ENCODE measurements around the gene KIF12.
A peak's percentile ranks its signal among the peaks of the same experiment; 100 is the strongest.

The KIF12 gene

DNA sequence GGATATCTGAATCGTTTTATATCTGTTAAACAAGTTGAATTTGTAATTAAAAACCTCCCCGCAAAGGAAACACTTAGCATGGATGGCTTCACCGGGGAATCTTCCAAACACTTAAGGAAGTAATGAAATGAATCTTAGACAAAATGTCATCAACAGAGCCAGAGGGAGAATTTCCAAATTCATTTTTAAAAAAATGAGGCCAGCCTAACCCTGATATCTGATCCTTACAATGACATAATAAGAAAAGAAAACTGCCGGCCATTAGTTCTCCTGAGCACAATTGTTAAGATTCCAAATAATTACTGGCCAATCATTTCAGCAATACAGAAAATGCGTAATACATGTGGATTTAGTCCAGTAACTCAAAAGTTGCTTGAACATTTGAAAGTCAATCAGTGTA lies 6.1 kb upstream of the KIF12 start:
- no peak for DNase-seq

DNA sequence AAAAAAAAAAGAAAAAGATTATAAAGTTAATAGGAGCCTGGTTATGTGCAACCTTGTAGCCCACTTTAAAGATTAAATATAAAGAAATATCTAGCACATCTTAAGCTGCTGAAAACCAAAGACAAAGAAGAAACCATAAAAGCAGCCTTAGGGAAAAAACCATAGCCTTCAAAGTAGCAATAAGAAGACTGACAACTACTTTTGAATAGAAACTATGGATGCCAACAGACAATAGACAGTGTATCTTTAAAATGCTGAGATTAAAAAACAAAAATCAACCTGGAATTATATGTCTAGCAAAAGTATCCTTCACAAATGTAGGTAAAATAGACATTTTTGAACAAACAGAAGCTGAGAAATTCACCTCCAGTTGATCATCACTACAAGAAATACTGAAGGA lies 3.4 kb upstream of the KIF12 start:
- no peak for DNase-seq

DNA sequence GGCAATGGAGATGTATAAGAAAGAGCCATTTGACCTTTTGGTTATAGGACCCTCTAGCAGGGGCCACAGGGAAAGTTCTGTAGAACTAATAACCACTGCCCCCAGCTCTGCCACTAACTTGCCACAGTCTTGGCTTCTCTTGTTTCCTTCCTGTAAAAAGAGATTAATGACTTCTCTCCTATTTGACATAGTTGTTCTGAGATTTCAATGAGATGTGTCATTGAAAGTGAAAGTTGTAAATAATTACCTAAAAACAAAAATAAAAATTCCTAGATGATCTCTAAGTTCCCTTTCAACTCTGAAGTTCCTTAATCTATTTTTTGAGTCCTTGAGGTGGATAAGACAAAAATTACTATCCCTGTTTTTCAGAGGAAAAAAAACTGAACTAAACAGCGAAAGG lies 1.4 kb upstream of the KIF12 start:
- no peak for DNase-seq

DNA sequence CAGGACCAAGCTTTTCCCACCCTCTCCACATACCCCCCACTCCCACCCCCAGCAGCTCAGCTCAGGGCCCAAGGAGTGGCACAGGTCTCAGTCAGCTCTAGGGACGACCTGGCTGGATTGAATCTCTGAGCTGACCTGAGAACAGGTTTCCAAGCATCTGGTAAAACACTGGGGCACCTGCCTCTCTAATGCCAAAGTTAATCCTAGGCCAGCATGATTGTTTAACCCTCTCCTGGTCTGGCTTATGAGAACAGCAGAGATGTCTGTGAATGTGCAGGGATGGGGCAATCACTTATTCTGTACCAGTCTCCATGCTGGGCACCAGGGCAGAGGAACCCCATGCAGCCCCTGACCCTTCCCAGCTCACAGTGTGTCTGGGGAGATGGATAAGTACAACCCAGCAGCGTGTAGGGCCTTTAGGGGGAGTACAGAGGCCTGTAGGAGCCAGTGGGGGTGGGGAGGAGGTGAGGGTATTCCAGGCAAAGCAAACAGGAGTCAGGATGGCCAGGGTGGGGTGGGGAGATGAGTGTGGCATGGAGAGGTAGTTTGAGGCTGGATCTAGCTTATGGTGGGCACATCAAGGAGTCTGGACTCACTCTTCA lies 678 bp upstream of the KIF12 start:
- DNase-seq, result no peak

DNA sequence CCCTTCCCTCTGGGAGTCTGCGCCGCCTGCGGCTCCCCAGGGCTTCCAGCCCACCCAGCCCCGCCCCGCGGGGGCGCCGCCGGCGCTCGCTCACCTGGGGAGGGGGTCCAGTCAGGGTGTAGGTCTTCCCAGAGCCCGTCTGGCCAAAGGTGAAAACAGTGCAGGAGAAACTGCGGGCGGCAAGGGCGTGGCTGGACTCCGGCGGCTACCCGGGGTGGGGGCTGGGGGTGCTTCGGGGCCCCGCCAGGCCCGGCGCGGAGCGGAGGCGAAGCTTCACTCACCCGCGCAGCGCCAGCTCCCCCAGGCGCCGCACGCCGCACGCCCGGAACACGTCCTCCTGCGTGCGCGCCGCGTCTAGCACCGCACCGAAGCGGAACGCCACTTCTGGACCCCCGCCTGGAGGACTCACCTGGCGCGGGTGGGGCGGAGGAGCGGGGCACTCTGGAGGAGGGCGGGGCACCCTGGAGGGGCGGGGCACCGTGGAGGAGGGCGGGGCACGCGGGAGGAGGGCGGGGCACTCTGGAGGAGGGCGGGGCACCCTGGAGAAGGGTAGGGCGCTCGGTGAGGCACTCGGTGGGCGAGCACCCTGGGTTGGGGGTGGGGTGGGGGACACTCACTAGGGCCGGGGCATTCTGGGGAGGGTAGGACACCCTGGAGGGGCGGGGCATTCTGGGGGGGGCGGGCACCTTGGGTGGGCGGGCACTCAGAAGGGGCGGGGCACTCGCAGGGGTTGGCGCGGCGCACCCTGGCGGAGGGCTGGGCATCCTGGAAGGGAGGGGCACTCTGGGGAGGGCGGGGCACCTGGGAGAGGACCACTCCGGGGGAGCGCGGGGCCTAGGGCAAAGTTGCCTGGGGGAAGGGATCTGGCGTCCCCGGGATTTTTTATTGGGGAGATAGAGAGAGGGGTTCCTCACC lies 814 bp downstream of the KIF12 start:
- no peak for DNase-seq

DNA sequence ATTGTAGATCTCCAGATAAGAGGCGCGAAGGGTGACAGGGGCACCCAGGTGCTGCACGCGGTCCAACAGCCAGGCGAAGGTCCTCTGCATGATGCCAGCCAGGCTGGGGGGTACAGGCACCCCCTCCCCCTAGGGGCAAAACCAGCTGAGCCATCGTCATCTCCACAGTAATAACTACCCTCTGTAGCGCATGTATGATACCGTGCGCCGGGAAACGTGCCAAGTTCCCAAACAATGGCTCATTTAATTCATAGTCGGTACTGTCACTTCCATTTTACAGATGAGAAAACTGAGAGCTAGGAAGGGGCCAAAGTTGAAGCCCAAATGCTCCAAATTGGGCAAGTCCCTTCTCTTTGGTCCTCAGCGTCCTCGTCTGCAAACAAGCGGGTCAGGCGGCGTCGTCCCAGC lies 1.5 kb downstream of the KIF12 start:
- DNase-seq, result no peak

DNA sequence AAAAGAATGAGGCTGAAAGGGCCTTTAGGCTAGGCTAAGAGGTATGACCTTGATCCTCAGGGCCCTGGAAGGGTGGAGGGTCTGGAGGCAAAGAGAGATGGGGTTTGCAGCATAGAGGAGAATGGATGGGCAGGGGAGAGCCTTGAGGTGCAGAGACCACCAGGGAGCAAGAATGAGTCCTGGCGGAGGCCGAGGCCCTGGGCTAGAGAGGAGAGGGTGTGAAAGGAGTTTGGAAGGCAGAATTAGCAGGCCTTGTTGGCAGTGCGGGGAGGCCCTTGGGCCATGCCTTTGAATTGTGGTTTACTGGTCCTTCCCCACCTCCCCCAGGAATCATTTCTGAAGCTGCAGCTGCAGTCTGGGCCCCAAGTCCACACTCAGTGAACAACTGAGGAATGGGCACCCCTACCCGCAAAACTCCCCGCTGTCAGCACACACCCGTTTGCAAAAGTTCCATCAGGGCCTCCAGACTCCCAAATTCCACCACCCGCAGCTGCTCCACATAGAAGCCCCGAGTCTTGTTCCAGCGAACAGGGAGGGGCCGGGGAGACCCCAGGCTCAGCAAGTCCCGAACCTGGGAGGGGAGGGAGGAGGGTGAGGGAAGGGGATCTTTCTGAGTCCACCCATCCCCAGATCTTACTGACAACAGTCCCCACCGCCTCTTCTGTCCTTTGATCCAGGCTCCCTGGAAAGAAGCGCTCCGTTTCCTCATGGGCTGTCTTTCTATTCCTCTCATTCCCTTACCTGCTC lies 2.1 kb downstream of the KIF12 start:
- DNase-seq, result no peak

DNA sequence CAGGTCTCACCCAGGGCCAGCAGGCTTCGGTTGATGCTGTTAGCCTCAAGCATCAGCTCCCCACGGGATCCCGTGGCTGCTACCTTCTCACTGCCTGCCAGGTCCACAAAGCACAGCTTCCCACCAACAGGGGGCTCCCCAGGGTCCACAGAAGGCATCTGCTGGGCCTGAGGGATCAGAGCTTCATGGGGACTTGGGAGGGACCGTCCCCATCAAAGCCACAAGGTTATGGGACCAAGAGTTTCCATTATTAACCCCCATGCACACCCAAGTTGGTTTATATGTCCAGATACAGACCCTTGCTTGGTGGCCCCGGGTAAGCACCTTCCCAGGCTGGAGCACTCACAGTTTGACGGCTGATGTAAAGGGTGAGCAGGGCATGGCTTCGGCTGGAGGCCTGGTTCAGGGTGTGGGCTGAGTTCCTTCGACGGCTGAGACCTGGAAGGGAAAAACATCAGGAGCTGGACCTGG lies 3.0 kb downstream of the KIF12 start:
- no peak for DNase-seq

DNA sequence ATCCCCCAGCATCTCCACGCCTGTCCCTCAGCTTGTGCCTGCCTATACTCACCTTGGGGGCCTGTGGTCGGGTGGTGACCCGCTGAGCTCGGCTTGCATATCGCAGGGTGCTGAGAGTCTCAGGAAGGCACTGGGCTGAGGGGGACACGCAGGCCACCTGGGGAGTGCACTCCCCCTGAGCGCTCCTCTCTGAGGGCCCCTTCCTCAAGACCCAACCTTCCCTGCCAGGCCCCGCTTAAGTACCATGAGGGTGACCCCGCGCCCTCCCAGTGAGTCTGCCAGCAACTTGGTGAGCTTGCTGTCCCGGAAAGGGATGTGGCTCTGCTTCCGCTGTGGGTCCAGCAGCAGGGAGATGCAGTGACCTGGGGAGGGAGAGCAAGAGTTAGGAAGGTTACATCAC lies 4.1 kb downstream of the KIF12 start:
- DNase-seq, result no peak

DNA sequence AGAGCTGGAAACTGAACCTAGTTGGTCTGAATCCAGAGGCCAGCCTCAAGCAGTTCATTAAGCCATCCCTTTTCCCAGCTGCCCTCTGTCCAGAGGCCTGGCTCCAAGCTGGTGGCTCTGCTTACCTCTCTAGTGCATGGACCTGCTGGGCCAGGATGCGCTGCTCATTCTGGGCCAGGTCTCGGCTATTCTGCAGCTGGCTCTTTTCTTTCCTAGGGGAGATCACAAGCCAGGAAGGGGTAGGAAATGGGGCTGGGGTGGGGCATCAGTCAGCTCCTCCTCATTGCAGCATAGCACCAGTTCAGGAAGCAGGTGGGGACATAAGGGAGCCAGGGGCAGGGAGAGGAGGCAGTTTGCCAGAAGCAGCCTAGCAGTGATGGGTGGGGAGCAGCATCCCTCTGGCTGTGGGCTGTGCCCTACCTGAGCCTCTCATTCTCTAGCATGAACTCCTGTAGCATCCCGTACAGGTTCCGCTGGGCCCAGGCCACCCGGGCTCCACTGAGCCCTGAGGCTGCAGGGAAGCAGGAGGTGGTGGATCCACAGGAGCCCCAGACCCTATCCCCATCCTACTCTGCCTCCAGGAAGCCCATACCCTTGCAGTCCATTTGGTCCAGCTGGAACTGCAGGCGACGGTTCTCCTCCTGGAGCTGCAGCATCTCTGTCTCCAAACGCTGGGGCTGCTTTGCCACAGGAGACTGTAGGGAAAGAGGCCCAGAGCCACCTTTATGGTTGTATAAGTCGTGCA lies 5.2 kb downstream of the KIF12 start:
- DNase-seq, result peak; percentile 24

DNA sequence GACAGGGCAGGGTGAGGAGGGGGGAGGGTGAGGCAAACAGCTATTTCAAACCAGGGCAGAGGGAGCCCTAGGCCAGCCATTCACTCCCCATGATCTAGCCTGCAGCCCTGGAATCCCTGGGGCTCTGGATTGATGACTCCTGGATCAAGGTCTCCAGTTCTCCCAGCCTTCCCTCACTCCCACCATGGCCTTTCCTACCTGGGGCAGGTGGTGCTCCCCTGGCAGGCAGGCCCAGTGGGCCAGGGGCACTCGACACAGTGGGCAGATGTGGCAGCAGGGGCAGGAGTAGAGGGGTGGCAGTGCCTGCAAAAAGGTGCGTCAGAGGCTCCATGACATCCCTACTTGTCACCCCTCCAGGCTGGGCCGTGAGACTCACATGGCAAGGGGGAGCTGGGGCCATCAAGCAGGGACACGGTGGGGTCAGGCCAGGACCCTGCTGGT lies 6.0 kb downstream of the KIF12 start:
- peak; percentile 12 for DNase-seq

DNA sequence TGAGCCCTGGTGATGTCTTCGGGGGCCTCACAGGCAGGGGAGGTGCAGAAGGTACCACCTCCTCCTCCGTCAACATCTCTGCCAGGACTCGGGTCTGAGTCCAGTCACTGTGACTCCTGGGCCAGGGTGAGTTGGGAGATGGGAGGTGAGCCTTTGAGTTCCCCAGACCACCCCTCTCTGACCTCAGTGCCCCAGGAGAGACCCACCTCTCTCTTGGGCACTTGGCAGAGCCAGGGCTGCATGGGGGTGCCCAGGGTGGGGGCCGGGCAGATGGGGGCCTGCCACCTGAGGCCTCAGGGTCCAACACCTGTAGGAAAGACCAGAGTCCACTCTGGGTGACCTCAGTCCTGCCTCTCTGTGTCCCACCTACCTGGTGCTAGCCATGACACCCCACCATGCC lies 6.8 kb downstream of the KIF12 start:
- DNase-seq, result peak; percentile 25

DNA sequence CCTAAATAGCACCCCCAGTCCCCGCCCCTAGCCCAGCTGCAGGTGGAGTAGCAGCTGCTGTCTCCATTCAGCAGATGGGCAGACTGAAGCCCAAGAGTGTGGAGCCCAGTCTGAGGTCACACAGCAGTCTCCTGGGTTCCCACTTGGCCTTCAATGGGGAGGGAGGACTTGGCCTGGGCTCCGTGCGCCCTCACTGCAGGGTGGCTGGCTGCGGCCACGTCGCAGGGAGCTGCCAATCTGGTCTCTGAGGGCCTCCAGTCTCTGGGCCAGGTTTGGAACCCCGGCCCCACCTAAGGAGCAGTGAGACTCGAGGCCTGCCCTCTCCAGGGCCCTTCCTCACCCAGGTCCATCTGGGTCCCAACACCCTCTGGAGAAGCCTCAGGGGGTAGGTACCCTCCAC lies 7.4 kb downstream of the KIF12 start:
- DNase-seq, result peak; percentile 9

DNA sequence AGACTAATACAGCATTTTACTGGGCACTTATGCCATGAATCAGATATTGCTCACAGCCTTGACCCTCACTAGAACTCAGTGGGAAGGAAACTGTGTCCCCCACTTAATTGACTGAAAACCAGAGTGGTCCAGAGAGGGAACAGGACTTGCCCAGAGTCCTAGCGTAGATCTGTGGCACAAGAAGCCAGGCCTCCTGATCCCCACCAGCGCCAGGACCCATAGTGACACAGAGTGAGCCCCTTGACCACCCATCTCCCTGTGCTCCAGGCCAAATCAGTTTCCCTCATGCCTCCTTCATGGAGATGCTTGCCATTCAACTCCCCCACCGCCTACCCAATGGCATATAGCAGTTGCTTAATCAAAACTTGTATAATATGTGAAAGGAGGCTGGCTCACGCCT lies 8.3 kb downstream of the KIF12 start:
- no peak for DNase-seq

DNA sequence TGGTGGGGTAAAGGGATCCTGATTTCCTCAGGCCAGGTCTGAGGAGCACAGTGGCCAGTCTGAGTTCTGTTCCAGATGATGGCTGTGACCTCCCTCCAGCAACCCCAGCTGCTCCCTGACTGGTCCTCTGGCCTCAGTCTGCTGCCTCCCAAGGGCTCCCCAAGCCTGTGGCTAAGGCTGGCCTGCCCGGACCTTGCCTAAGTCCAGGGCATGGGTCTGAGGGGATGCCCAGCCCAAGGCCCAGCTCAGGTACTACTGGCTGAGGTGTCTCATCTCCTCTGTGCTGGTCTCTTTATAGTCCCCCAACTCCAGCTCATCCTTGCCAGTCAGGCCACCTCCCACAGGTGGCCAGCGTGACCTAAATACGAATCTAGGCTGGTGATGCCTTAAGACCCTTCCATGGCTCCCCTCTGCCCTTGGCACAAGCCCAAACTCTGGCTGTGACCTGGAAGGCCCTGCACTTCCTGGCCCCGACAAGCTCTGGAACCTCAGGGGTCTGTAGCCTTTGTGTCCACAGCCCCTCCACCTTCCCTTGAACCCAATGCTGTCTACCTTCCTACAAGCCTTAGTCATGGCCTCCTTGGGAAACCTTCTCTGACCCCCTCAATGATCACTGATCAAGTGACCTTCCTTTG lies 9.8 kb downstream of the KIF12 start:
- DNase-seq, result no peak

DNA sequence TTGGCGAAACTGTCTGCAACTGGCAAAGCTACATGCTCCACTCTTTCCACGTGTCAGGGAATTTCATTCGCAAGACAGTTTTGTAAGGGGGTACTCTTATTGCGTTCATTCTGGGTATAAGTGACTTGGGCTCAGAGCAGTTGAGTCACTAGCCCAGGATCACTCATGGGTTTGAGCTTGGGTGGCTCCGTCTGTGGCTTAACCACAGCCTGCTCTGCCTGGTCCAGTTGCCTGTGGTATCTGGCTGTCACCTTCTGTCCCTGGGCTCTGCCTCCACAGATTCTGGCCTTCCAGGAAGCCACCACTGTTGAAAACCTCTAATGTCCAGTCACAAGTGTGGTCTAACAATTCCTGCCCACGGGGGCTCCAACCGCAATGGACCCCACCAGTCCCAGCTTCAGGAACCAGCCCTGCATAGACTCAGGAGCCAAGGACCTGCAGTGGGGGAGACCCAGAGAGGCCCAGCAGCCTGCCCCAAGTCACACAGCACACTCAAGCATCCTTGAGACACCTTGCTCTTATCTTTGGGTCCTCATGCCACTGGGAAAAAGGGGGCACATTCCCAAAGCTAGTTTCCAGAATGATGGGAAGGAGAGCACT lies 10.4 kb downstream of the KIF12 start:
- no peak for DNase-seq

DNA sequence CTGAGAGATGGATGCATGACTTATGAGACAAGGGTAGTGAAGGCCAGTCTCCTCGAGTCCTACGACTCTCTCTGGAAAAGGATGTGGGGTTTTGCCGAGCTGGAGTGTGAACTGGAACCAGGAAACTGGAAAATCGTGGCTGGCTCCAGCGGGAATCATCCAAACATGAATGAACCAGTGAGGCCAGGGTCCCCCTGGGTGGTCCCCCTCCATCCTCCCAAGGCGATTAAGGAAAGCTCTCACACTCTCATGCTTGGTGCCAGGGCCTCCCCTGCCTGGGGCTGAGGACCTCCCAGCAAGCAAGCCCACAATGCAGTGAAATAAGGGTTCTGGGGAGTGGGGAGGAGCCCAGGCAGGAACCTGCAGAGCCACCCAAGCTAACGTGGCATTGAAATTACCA lies 11.4 kb downstream of the KIF12 start:
- no peak for DNase-seq

DNA sequence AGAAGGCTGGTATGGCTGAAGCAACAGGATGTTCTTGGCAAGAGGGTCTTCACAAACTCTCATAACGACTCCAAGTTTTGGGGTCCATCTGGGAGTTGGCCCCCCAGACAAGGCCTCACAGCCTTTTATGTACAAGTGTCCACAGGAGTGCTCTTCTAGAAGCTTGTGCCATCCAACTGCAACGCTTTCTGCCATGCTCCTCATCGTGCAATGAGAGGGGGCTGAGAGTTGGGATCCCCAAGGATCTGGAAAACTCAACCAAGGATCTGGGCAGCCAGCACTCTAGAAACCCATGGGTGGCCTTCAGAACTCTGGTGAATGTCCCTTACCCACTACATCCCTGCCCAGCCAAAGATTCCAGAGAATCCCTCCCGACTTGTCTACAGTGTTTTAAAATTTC lies 12.5 kb downstream of the KIF12 start:
- DNase-seq, result no peak

DNA sequence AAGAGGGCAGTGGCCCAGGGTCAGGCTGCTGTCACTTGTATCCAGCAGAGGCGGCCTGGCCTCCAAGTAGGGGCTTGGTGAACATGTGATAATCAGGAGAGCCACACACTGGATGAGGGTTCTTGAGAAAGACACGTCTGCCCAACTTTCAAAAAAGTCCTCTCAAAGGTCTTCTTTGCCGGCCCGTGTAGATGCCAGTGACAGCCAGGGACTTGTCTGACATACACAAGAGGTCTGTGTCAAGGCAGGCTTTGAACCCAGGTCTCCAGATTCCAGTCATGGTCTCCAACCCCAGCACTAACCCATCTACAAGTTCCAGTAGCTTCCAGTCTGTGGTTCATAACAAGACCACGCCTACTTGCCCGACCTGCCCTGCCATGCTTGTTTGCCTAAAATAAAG lies 13.1 kb downstream of the KIF12 start:
- DNase-seq, result no peak

DNA sequence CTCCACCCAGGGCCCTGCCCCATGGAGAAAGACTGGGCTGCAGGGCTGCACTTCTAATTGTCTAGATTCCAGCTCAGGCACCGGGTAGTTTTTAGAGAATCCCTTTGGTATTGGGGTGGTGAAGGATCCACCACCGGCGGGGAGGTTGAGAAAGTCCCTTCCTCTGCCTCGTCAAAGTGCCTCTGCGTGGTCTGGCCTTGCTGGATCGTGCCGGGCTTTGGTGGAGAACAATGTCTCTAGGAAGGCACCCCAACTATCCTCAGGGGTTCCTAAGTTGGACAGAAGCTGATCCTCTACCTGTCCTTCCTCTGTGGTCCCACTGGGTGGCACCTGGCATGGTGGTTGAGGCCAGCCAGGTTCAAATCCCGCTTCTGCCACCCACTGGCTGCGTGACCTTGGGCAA lies 13.7 kb downstream of the KIF12 start:
- no peak for DNase-seq

DNA sequence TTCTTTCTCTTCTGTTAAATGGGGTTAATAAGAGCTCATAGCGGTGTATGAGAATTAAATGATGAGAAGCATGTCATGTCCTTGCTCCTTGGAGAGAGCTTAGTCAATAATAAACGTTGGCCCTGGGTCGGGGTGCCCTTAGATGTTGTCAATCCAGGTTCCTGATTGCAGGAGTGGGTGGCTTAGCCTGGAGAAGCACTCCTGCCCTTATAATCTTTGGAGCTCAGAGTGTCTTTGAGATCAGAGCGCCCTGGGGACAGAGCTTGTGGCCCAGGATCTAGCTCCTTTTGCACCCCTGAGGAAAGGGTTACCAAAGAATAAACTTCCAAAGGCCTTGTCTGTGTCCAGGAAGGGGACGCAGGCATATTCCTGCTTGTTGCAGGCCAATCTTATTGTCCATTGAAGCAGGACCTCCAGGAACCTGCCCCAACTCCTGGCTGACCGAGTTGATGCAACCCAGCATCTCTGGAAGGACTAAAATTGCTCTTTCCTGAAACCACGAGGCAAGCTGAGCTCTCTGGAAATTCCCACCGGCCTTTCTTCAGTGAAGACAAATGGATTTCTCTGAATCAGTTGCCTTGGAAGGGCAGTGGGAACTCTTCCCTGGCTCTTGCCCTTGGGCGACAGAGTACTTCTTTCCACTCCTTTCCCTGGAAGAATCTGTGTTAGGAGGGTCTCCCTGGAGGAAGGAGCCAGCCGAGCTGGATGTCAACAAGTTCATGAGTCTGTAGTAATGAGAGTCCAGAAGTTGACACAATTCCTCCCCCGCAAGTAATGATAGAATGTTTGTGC lies 14.6 kb downstream of the KIF12 start:
- DNase-seq, result no peak
